ENCODE data around the gene ZNF620.
"Not testable (repeated sequence)": the region's sequence is repeated elsewhere in the genome, so short reads cannot be mapped to it uniquely, and the experiment has no call there.

ZNF620 gene

DNA sequence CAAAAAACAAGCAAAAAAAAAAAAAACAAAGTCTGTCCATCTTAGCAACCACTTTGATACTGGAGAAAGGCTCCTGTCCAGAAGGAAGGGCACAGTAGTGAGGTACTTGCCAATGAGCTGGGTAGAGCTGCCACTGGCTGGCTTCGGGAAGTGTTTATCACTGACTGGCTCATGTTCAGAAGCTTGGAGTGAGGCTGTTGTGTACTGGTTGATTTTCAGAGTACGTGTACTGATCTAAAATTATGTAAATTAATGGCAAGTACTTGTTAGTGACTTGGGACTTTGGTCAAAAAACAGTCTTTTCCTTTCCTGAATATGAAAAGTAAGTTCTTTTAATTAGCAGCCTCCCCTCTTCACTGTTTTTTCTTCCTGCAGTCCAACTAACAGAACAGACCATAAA lies 17.9 kb downstream of the ZNF620 start:
- Mint-ChIP-seq H3K4me1 (ENCODE audit: low read depth) (peaks cover 21% of the 10 kb centered on the region), H3K4me3 (peak overlapping the region; percentile 91), H3K36me3 (ENCODE audit: low read depth) (peaks cover 36% of the 10 kb centered on the region), H3K27ac (peak overlapping the region; percentile 85), H3K27me3 (no peaks in the 10 kb centered on the region), H3K9me3 (no peaks in the 10 kb centered on the region)
- no peak for DNase-seq

DNA sequence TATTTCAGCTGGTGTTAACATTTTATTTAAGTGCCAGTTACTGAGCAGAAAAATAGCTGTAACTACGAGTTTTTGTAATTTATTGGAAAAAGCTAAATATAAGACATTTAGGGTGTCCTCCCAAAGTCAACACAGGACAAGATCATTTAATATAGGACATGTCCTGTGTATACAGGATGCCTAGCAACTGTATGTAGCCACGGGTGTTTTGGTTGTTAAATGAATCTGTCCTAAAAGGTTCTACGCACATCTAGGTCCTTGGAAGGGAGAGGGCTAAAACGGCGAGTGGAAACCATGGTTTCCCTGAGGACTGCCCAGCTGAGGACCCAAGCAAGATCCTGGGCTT lies 18.4 kb downstream of the ZNF620 start:
- H3K9me3 Mint-ChIP-seq = no peaks in the 10 kb centered on the region
- no peak for DNase-seq
- peaks cover 41% of the 10 kb centered on the region for H3K36me3 Mint-ChIP-seq (ENCODE audit: low read depth)
- peak overlapping the region; percentile 85 for H3K27ac Mint-ChIP-seq
- H3K4me1 Mint-ChIP-seq (ENCODE audit: low read depth) = peaks cover 21% of the 10 kb centered on the region
- peak overlapping the region; percentile 91 for H3K4me3 Mint-ChIP-seq
- no peaks in the 10 kb centered on the region for H3K27me3 Mint-ChIP-seq

DNA sequence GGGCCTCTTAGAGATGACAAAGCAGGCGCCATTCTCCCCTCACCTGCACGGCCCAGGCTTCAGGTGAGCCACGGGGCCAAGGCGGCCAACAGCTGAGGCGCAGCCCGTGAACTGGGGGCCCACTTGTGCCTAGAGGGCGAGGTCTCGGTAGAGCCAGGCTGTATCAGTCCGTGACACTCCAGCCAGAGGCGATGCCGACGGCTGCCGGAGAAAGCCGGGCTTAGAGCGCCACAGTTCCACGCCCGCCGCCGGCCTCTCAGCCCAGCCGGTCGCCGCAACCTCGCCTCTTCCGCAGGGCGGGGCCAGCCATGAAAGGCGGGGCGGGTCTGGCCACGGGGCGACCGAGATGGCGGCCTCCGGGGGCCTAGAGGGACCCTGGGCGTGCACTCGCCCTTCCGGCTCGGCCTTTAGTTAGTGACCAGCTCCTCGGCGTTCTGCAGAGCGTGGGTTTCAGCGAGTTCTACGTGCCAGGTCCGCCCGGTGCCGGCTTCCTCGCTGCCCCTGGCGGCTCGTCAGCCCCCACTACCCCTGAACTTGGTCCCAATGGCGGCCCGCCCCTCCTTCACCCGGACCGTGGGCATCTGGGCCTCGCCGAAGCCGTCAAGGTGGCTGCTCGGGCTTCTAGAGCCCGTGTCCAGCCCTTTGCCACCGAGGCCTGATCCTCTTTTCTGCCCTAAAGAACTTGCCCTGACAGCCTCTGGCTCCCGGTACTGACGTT lies 18.9 kb downstream of the ZNF620 start, which contains the start of gene ZNF621:
Gene ZNF621, plus strand, starts transcription at position 393 of the 718 bp plus-strand sequence. CDS start 881 bp downstream, outside the sequence.
- peak; percentile 92 for DNase-seq
- no peaks in the 10 kb centered on the region for H3K9me3 Mint-ChIP-seq
- no peaks in the 10 kb centered on the region for H3K27me3 Mint-ChIP-seq
- peaks cover 21% of the 10 kb centered on the region for H3K4me1 Mint-ChIP-seq (ENCODE audit: low read depth)
- peak within 1 kb of the TSS; percentile 95 for H3K27ac Mint-ChIP-seq
- H3K4me3 Mint-ChIP-seq = peak within 1 kb of the TSS; percentile 91
- H3K36me3 Mint-ChIP-seq (ENCODE audit: low read depth) = peaks cover 46% of the 10 kb centered on the region

DNA sequence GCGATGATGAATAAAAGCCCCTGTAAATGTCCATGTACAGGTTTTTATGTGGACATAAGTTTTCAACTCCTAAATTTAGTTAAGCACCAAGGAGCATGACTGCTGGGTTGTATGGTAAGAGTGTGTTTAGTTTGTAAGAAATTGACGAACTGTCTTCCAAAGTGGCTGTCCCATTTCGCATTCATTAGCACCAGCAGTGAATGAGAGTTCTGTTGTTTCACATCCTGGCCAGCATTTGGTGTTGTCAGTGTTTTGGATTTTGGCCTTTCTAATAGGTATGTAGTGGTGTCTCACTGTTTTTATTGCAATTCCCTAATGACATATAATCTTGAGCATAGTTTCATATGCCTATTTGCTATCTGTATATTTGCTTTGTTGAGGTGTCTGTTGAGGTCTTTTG lies 22.6 kb downstream of the ZNF620 start:
- Mint-ChIP-seq H3K27me3 (no peaks in the 10 kb centered on the region), H3K9me3 (peaks cover 9% of the 10 kb centered on the region), H3K4me1 (ENCODE audit: low read depth) (peaks cover 21% of the 10 kb centered on the region), H3K4me3 (no peak overlapping the region), H3K27ac (no peak overlapping the region), H3K36me3 (ENCODE audit: low read depth) (peaks cover 83% of the 10 kb centered on the region)
- no peak for DNase-seq

DNA sequence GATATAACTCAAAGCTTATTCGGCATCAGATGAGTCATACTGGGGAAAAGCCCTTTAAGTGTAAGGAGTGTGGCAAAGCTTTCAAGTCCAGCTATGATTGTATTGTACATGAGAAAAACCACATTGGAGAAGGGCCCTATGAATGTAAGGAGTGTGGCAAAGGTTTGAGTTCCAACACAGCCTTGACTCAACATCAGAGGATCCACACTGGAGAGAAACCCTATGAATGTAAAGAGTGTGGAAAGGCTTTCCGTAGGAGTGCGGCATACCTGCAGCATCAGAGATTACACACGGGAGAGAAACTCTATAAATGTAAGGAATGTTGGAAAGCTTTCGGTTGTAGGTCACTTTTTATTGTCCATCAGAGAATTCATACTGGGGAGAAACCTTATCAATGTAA lies 26.4 kb downstream of the ZNF620 start:
- Mint-ChIP-seq H3K9me3 (peaks cover 13% of the 10 kb centered on the region), H3K36me3 (ENCODE audit: low read depth) (peaks cover 96% of the 10 kb centered on the region), H3K27me3 (no peaks in the 10 kb centered on the region), H3K27ac (no peak overlapping the region), H3K4me1 (ENCODE audit: low read depth) (peaks cover 2% of the 10 kb centered on the region), H3K4me3 (no peak overlapping the region)
- no peak for DNase-seq

DNA sequence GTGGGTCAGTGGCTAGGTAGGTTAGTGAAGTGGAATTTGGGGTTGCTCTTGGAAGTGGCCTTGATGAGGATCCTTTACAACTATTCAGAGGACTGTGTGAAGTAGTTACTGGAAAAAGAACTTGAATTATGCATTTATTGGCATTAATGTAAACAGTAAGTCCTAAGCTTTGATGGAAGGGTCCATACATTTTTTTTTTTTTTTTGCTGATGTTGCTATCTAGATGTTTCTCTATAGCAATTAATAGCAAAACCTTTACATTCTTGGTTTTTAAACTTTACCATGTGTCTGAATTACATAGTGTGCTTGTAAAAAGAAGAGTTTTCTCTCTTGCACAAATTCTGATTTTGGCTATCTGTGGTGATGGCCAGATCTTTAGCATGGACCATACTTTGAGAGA lies 28.4 kb downstream of the ZNF620 start:
- Mint-ChIP-seq H3K27me3 (no peaks in the 10 kb centered on the region), H3K27ac (no peak overlapping the region), H3K4me1 (ENCODE audit: low read depth) (no peaks in the 10 kb centered on the region), H3K9me3 (peaks cover 26% of the 10 kb centered on the region), H3K4me3 (no peak overlapping the region), H3K36me3 (ENCODE audit: low read depth) (peaks cover 95% of the 10 kb centered on the region)
- DNase-seq = no peak

DNA sequence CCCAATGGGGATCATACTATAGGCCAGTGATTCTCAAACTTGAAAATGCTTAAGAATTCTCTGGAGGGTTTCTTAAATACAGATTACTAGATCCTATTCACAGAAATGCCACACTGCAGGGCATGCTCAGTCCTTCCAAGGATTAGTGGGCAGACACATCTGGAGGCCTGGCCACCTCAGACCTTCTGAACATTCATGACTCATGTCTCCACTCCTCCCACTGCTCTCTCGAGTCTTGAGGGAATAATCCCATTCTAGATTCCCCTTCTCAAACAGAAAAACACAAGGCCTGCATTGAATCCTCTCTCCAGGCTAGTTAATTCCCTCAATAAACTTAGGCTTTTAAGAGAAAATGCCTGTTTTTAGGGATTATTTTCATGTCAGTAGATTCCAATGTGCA lies 41.0 kb downstream of the ZNF620 start:
- Mint-ChIP-seq H3K4me1 (ENCODE audit: low read depth) (no peaks in the 10 kb centered on the region), H3K4me3 (no peak overlapping the region), H3K27me3 (peaks cover 4% of the 10 kb centered on the region), H3K9me3 (no peaks in the 10 kb centered on the region), H3K36me3 (ENCODE audit: low read depth) (no peaks in the 10 kb centered on the region), H3K27ac (no peak overlapping the region)
- DNase-seq = no peak

DNA sequence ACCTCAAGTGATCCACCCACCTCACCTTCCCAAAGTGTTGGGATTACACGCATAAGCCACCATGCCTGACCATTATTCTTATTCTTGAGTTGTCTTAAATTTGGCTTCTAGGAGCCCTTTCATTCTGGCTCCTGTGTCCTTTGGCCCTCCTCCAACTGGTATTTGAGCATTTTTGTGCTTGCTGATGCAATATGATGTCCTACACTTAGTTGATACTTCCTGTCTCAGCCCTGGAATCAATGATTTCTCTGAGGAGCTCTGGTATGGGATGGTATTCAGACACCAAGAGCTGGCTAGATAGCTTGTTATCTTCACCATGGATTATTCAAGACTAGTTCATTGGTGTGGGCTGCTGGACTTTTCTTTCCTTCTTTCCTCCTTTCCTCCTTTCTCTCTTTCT lies 44.3 kb downstream of the ZNF620 start:
- no peaks in the 10 kb centered on the region for H3K9me3 Mint-ChIP-seq
- DNase-seq = no peak
- peaks cover 6% of the 10 kb centered on the region for H3K27me3 Mint-ChIP-seq
- no peaks in the 10 kb centered on the region for H3K4me1 Mint-ChIP-seq (ENCODE audit: low read depth)
- no peak overlapping the region for H3K4me3 Mint-ChIP-seq
- H3K36me3 Mint-ChIP-seq (ENCODE audit: low read depth) = no peaks in the 10 kb centered on the region
- H3K27ac Mint-ChIP-seq = no peak overlapping the region

DNA sequence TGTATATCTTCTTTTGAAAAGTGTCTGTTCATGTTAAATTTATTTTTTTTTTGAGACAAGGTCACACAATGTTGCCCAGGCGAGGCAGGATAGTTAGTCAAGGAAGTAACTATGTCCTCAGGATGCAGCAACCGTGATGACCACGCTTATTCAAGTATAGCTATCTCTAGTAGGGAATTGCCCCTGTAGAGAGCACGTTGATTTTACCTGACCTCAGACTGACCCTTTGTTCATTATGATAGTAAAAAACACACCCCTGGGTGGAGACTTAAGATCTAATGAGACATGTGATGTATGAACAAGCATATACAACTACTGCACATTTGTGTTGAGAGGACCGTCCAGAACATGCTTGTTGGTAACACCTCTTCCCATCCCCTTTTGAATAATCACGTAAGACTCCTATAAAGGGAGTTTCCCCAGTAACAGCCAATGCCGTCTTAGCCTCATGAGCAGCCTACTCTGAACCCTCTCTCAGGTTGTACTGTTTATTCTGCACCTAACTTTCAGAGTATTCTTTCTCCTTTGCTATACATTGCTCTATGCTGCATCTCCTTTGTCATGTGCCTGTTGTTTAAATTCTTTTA lies 51.8 kb downstream of the ZNF620 start:
- Mint-ChIP-seq H3K4me3 (no peak overlapping the region), H3K4me1 (ENCODE audit: low read depth) (peaks cover 1% of the 10 kb centered on the region), H3K27me3 (peaks cover 3% of the 10 kb centered on the region)

DNA sequence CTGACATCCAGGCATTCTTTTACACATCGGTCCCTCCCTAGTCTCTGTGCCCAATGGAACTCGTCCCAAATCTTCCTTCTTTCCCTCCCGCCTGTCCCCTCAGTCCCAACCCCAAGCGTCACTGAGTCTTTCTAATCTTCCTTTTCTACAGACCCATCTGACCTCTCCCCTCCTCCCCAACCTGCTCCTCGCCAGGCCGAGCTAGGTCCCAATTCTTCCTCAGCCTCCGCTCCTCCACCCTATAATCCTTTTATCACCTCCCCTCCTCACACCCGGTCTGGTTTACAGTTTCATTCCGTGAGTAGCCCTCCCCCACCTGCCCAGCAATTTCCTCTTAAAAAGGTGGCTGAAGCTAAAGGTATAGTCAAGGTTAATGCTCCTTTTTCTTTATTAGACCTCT lies 56.6 kb downstream of the ZNF620 start:
- not testable (repeated sequence) for H3K27me3 Mint-ChIP-seq; H3K27ac Mint-ChIP-seq; DNase-seq; H3K4me1 Mint-ChIP-seq (ENCODE audit: low read depth); H3K36me3 Mint-ChIP-seq (ENCODE audit: low read depth); H3K9me3 Mint-ChIP-seq; H3K4me3 Mint-ChIP-seq

More for the DNA sequence above, 51.8 kb downstream of the ZNF620 start:
- Mint-ChIP-seq H3K27ac (no peak overlapping the region), H3K9me3 (no peaks in the 10 kb centered on the region), H3K36me3 (ENCODE audit: low read depth) (no peaks in the 10 kb centered on the region)
- DNase-seq = no peak

DNA sequence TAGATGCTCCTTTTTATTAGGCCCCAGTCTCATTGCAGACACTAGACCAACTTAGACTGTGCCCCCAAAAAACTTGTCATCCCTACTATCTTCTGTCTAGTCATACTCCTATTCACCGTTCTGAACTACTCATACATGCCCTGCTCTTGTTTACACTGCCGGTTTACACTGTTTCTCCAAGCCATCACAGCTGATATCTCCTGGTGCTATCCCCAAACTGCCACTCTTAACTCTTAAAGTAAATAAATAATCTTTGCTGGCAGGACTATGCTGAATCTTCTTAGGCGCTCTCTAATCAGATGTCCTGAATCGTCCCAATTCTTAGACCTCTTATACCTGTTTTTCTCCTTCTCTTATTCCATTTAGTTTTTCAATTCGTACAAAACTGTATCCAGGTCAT lies 59.8 kb downstream of the ZNF620 start:
- H3K9me3 Mint-ChIP-seq; DNase-seq; H3K36me3 Mint-ChIP-seq (ENCODE audit: low read depth); H3K4me1 Mint-ChIP-seq (ENCODE audit: low read depth); H3K4me3 Mint-ChIP-seq; H3K27me3 Mint-ChIP-seq; H3K27ac Mint-ChIP-seq: not testable (repeated sequence)

DNA sequence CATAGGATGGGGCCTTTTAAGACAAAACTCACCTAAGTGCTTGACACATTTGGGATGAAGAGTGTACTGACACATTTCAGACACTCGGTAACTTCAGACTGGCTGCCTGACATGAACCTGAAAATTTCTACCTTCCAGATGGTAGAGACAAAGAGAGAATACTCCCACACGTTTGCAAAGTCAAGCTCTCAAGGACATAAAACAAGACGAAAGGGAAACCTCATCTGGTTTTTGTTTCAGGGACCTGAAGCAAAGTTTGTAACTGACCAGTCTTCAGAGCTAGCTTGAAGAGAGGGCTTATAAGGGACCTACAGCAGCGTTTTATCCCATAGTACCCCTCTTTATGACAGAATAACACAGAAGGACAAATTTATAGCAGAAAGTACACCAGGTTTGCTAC lies 60.9 kb downstream of the ZNF620 start:
- no peak overlapping the region for H3K4me3 Mint-ChIP-seq
- no peak overlapping the region for H3K27ac Mint-ChIP-seq
- H3K27me3 Mint-ChIP-seq = no peaks in the 10 kb centered on the region
- H3K36me3 Mint-ChIP-seq (ENCODE audit: low read depth) = no peaks in the 10 kb centered on the region
- DNase-seq = no peak
- H3K9me3 Mint-ChIP-seq = peaks cover 6% of the 10 kb centered on the region
- H3K4me1 Mint-ChIP-seq (ENCODE audit: low read depth) = no peaks in the 10 kb centered on the region

Data from activated T-cell treated with anti-CD3 and anti-CD28 coated beads, Interleukin-2, amount 50 U/mL, for 24 hours (primary cell).